ENCODE results near the gene SPSB1.

GRCh38 chr1:9249534-9250410, 42.9 kb upstream of the SPSB1 start:
- TF ChIP-seq CTCF (IDR thresholded peaks at IDR 0.05) (peak; percentile 6 to 81 (median 66)), POLR2A (IDR thresholded peaks at IDR 0.05) (peak in 1 of 2 donors; percentile 19)

Measured in Peyer's patch (tissue), 4 donors.